A549 (cell line): Measurements from ENCODE around the gene ZCCHC24.

Source experiments
- KDM1A ChIP-seq: fragments of 200-600 bp; sonication (generic); IDR thresholded peaks from 2 replicates; pipeline ENCODE4 v1.6.1; 2016; ENCODE audit warnings: low read depth, mild to moderate bottlenecking
- MYC ChIP-seq: IDR thresholded peaks from 2 replicates; pipeline ENCODE4 v1.6.1; 2012; ENCODE audit warnings: mild to moderate bottlenecking, inconsistent platforms, low read length, improper control_type of control experiment, borderline replicate concordance
- POLR2A ChIP-seq: IDR thresholded peaks from 2 replicates; pipeline ENCODE4 v1.6.1; 2012; ENCODE audit warnings: mild to moderate bottlenecking, low read length
- RCOR1 ChIP-seq: fragments of 150-350 bp; IDR thresholded peaks from 2 replicates; pipeline ENCODE4 v1.6.1; 2014; ENCODE audit warnings: antibody characterized with exemption, low read length, low read depth
- TF ChIP-seq, protein P1 (sequence below): IDR thresholded peaks from 2 replicates; pipeline ENCODE4 v1.6.1; 2012

DNA sequence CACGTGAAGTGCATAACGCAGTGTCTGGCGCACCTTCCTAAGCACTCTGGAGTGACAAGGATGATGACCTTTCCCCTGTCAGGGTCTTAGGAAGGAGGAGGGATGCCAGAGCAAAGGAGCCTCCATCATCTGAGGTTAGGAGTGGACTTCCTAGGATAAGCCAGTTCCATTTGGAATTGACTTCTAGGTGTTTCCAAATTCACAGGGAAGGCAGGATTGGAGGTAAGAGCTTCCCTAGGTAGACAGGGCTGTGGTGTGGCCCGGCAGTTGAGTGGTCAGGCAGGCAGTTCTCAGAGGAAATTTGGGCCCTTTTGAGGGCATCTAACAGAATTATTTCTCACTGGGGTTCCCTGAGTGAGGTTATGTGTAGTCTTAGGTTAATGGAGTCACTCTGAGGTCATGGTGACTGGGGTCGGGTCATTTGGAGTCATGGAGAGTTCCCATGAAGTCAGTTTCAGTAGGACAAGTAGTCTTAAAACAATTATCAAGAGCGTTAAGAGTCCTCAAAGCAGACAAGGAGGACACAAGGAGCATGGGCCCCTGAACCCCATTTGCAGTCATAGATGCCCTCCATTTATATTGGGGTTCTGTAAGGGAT is 89.9 kb downstream of the ZCCHC24 start:
- TF ChIP-seq POLR2A, result no peak
- TF ChIP-seq KDM1A, result no peak
- TF ChIP-seq MYC, result no peak
- TF ChIP-seq, protein P1, sequence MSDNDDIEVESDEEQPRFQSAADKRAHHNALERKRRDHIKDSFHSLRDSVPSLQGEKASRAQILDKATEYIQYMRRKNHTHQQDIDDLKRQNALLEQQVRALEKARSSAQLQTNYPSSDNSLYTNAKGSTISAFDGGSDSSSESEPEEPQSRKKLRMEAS, result no peak
- TF ChIP-seq RCOR1, result no peak
